Activated CD4-positive, alpha-beta T cell treated with anti-CD3 and anti-CD28 coated beads for 24 hours (primary cell): ENCODE data around the gene CREB3L1.
"Not testable (repeated sequence)": the region's sequence is repeated elsewhere in the genome, so short reads cannot be mapped to it uniquely, and the experiment has no call there.

ENCODE experiments used
- DNase-seq, 2 donors: peaks; one replicate each; pipeline ENCODE4 v3.0.0-alpha.2; 2020; ENCODE audit warnings: low read depth in 2 of 2

Gene CREB3L1

GRCh38 chr11:46295312-46296058 lies 18.0 kb downstream of the CREB3L1 start:
- peak; percentile 57 to 62 for DNase-seq

GRCh38 chr11:46296059-46296527 lies 18.6 kb downstream of the CREB3L1 start:
- DNase-seq = no peak

- DNase-seq = no peak
Observed at GRCh38 chr11:46296528-46297448, 19.3 kb downstream of the CREB3L1 start.

GRCh38 chr11:46298699-46299433 lies 21.4 kb downstream of the CREB3L1 start:
- DNase-seq = no peak

- no peak for DNase-seq
Observed at GRCh38 chr11:46299451-46299961, 22.0 kb downstream of the CREB3L1 start.

- DNase-seq = no peak
Observed at GRCh38 chr11:46300270-46300669, 22.8 kb downstream of the CREB3L1 start.

GRCh38 chr11:46302866-46303265 lies 25.4 kb downstream of the CREB3L1 start:
- no peak for DNase-seq

GRCh38 chr11:46304036-46304435 lies 26.6 kb downstream of the CREB3L1 start:
- DNase-seq = not testable (repeated sequence)

GRCh38 chr11:46304605-46305179 lies 27.2 kb downstream of the CREB3L1 start:
- no peak for DNase-seq

- DNase-seq = no peak
Observed at GRCh38 chr11:46305295-46305694, 27.8 kb downstream of the CREB3L1 start.

GRCh38 chr11:46306296-46306853 lies 28.9 kb downstream of the CREB3L1 start:
- no peak for DNase-seq

GRCh38 chr11:46307369-46307768 lies 29.9 kb downstream of the CREB3L1 start:
- no peak for DNase-seq

- DNase-seq = no peak
Observed at GRCh38 chr11:46307785-46308341, 30.4 kb downstream of the CREB3L1 start.

- DNase-seq = peak; percentile 45 to 59
Observed at GRCh38 chr11:46308631-46309419, 31.4 kb downstream of the CREB3L1 start.

GRCh38 chr11:46309814-46310259 lies 32.4 kb downstream of the CREB3L1 start:
- no peak for DNase-seq

- peak; percentile 69 to 75 for DNase-seq
Observed at GRCh38 chr11:46315033-46315738, 37.7 kb downstream of the CREB3L1 start.

GRCh38 chr11:46315783-46316563 lies 38.5 kb downstream of the CREB3L1 start:
- no peak for DNase-seq

GRCh38 chr11:46319074-46319453 lies 41.6 kb downstream of the CREB3L1 start:
- no peak for DNase-seq
